Measurements from ENCODE around the gene STRN3. TPM values are rescaled to one million over a fixed set of nuclear protein-coding genes. Genes with fewer than 3 reads are reported as not detected.

The STRN3 gene
- total RNA-seq, 1 donor from 2014 or later: 34.1 TPM

- Mint-ChIP-seq H3K36me3 (peaks cover 3% of the 10 kb centered on the region), H3K27ac (no peak overlapping the region), H3K4me1 (ENCODE audit: unreplicated experiment) (no peaks in the 10 kb centered on the region), H3K9me3 (no peaks in the 10 kb centered on the region), H3K4me3 (no peak overlapping the region), H3K27me3 (no peaks in the 10 kb centered on the region)
- no peak for TF ChIP-seq CTCF (conservative IDR thresholded peaks at IDR 0.05)
- no peak for DNase-seq (ENCODE audit: extremely low spot score, unreplicated experiment)
These were observed 16.1 kb upstream of the STRN3 start for GRCh38 chr14:31042300-31042699.

- no peaks in the 10 kb centered on the region for H3K36me3 Mint-ChIP-seq
- H3K27me3 Mint-ChIP-seq: no peaks in the 10 kb centered on the region
- peaks cover 5% of the 10 kb centered on the region for H3K4me1 Mint-ChIP-seq (ENCODE audit: unreplicated experiment)
- no peak for TF ChIP-seq CTCF (conservative IDR thresholded peaks at IDR 0.05)
- no peak for DNase-seq (ENCODE audit: extremely low spot score, unreplicated experiment)
- H3K9me3 Mint-ChIP-seq: no peaks in the 10 kb centered on the region
- no peak overlapping the region for H3K27ac Mint-ChIP-seq
- H3K4me3 Mint-ChIP-seq: no peak overlapping the region
These were observed 12.5 kb upstream of the STRN3 start for GRCh38 chr14:31038521-31039166.

GRCh38 chr14:31037709-31038221 lies 11.6 kb upstream of the STRN3 start:
- H3K36me3 Mint-ChIP-seq: no peaks in the 10 kb centered on the region
- no peak for TF ChIP-seq CTCF (conservative IDR thresholded peaks at IDR 0.05)
- H3K27ac Mint-ChIP-seq: no peak overlapping the region
- no peak for DNase-seq (ENCODE audit: extremely low spot score, unreplicated experiment)
- no peak overlapping the region for H3K4me3 Mint-ChIP-seq
- no peaks in the 10 kb centered on the region for H3K27me3 Mint-ChIP-seq
- no peaks in the 10 kb centered on the region for H3K9me3 Mint-ChIP-seq
- H3K4me1 Mint-ChIP-seq (ENCODE audit: unreplicated experiment): peaks cover 14% of the 10 kb centered on the region

- no peaks in the 10 kb centered on the region for H3K27me3 Mint-ChIP-seq
- no peak for DNase-seq (ENCODE audit: extremely low spot score, unreplicated experiment)
- H3K9me3 Mint-ChIP-seq: no peaks in the 10 kb centered on the region
- H3K36me3 Mint-ChIP-seq: no peaks in the 10 kb centered on the region
- H3K4me1 Mint-ChIP-seq (ENCODE audit: unreplicated experiment): peaks cover 17% of the 10 kb centered on the region
- H3K27ac Mint-ChIP-seq: no peak overlapping the region
- TF ChIP-seq CTCF (conservative IDR thresholded peaks at IDR 0.05): no peak
- no peak overlapping the region for H3K4me3 Mint-ChIP-seq
These were observed 10.4 kb upstream of the STRN3 start for GRCh38 chr14:31036552-31036951.

- TF ChIP-seq CTCF (conservative IDR thresholded peaks at IDR 0.05): no peak
- no peak overlapping the region for H3K4me3 Mint-ChIP-seq
- no peak for DNase-seq (ENCODE audit: extremely low spot score, unreplicated experiment)
- H3K27me3 Mint-ChIP-seq: no peaks in the 10 kb centered on the region
- H3K36me3 Mint-ChIP-seq: no peaks in the 10 kb centered on the region
- no peaks in the 10 kb centered on the region for H3K9me3 Mint-ChIP-seq
- H3K4me1 Mint-ChIP-seq (ENCODE audit: unreplicated experiment): peaks cover 24% of the 10 kb centered on the region
- H3K27ac Mint-ChIP-seq: no peak overlapping the region
These were observed 4.3 kb upstream of the STRN3 start for GRCh38 chr14:31030469-31030868.

Measured in type B pancreatic cell (in vitro differentiated cells).